Measurements from ENCODE around the gene CCDC154.

CCDC154 gene

GRCh38 chr16:1438229-1439057 is 5.9 kb downstream of the CCDC154 start:
- no peak for DNase-seq (ENCODE audit: low spot score)

- no peak for DNase-seq (ENCODE audit: low spot score)
Observed at GRCh38 chr16:1437606-1438005, 6.8 kb downstream of the CCDC154 start.

GRCh38 chr16:1436731-1437355 is 7.5 kb downstream of the CCDC154 start:
- no peak for DNase-seq (ENCODE audit: low spot score)

GRCh38 chr16:1435921-1436697 is 8.2 kb downstream of the CCDC154 start:
- DNase-seq (ENCODE audit: low spot score) = no peak

GRCh38 chr16:1434644-1435592 is 9.4 kb downstream of the CCDC154 start:
- DNase-seq (ENCODE audit: low spot score) = no peak

- no peak for DNase-seq (ENCODE audit: low spot score)
Observed at GRCh38 chr16:1433756-1434155, 10.6 kb downstream of the CCDC154 start.

- DNase-seq (ENCODE audit: low spot score) = no peak
Observed at GRCh38 chr16:1433263-1433560, 11.1 kb downstream of the CCDC154 start.

- DNase-seq (ENCODE audit: low spot score) = no peak
Observed at GRCh38 chr16:1432388-1433262, 11.7 kb downstream of the CCDC154 start.

- DNase-seq (ENCODE audit: low spot score) = no peak
Observed at GRCh38 chr16:1431497-1432270, 12.7 kb downstream of the CCDC154 start.

GRCh38 chr16:1430759-1431496 is 13.4 kb downstream of the CCDC154 start, which contains the start of gene PERCC1:
Gene PERCC1, plus strand, starts transcription at chr16:1431078. Its CDS starts 1,516 bp downstream, at chr16:1432594.
- DNase-seq (ENCODE audit: low spot score) = peak; percentile 38

- DNase-seq (ENCODE audit: low spot score) = no peak
Observed at GRCh38 chr16:1430214-1430758, 14.1 kb downstream of the CCDC154 start.

- DNase-seq (ENCODE audit: low spot score) = no peak
Observed at GRCh38 chr16:1429631-1430030, 14.7 kb downstream of the CCDC154 start.

GRCh38 chr16:1429012-1429411 is 15.3 kb downstream of the CCDC154 start:
- no peak for DNase-seq (ENCODE audit: low spot score)

GRCh38 chr16:1428511-1428910 is 15.8 kb downstream of the CCDC154 start:
- peak; percentile 57 for DNase-seq (ENCODE audit: low spot score)

- DNase-seq (ENCODE audit: low spot score) = no peak
Observed at GRCh38 chr16:1427473-1428461, 16.6 kb downstream of the CCDC154 start.

GRCh38 chr16:1426734-1427471 is 17.5 kb downstream of the CCDC154 start:
- no peak for DNase-seq (ENCODE audit: low spot score)
